Sigmoid colon (tissue), 4 donors: Measurements from ENCODE around the gene PDK2.

Experiments used
- POLR2A ChIP-seq, 2 donors: fragments of 450-650 bp; IDR thresholded peaks; one replicate each; pipeline ENCODE4 v1.6.1; 2016; ENCODE audit warnings: antibody characterized with exemption in 2 of 2, mild to moderate bottlenecking in 2 of 2, moderate library complexity in 2 of 2
- POLR2AphosphoS5 ChIP-seq, 4 donors: sonication (generic); formaldehyde crosslinking; IDR thresholded peaks; one replicate each; pipeline ENCODE4 v1.6.1; 2017; ENCODE audit warnings: antibody characterized with exemption in 4 of 4
- TF ChIP-seq, protein P1 (sequence below), 4 experiments: fragments of 450-650 bp in 3 of 4; fragments of 200-600 bp in 1 of 4; IDR thresholded peaks; one replicate each; pipeline ENCODE4 v1.5.1; 2016 to 2019; ENCODE audit warnings: antibody characterized with exemption in 4 of 4, mild to moderate bottlenecking in 3 of 4, moderate library complexity in 2 of 4

DNA sequence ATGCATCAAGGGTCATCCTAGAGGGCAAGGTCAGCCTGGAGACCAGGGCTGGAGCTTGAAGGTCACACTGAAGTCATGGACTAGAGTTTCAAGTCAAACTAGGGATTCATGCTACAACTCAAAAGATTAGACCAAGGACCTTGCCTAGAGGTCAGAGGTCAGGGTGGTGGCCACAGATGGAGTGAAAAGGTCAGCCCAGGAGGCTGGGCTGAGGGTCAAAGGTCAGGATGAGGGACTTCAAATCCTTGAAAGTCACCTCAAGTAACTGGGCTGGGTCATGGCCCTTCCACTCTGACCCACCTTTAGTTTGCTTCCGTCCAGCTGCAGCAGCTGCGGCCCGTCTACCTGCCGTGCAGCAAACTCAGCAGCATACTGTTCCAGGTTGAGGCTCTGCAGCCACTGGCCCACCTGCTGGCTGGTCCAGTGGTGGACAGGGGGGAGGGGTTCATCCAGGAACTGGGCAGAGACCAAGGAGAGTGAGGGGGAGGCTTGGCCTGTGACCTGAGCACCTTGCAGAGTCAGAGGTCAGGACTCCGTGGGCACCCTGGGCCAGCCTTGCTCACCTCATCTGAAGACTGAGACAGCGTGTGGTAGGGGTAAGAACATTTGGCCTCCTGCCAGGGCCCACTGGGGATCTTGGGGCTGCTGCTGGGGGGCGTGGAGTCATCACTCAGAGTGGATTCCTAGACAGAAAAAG lies 18.6 kb downstream of the PDK2 start:
- TF ChIP-seq, protein P1, sequence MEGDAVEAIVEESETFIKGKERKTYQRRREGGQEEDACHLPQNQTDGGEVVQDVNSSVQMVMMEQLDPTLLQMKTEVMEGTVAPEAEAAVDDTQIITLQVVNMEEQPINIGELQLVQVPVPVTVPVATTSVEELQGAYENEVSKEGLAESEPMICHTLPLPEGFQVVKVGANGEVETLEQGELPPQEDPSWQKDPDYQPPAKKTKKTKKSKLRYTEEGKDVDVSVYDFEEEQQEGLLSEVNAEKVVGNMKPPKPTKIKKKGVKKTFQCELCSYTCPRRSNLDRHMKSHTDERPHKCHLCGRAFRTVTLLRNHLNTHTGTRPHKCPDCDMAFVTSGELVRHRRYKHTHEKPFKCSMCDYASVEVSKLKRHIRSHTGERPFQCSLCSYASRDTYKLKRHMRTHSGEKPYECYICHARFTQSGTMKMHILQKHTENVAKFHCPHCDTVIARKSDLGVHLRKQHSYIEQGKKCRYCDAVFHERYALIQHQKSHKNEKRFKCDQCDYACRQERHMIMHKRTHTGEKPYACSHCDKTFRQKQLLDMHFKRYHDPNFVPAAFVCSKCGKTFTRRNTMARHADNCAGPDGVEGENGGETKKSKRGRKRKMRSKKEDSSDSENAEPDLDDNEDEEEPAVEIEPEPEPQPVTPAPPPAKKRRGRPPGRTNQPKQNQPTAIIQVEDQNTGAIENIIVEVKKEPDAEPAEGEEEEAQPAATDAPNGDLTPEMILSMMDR (IDR thresholded peaks at IDR 0.05): no peak
- no peak for TF ChIP-seq POLR2A (IDR thresholded peaks at IDR 0.05)
- peak in 1 of 4 donors; percentile 37 for TF ChIP-seq POLR2AphosphoS5 (IDR thresholded peaks at IDR 0.05)
